Measurements from ENCODE around the gene SLC6A13. TPM values are rescaled to one million over a fixed set of nuclear protein-coding genes. Genes with fewer than 3 reads are reported as not detected.

SLC6A13 gene
- total and polyA plus RNA-seq, 2 of the 13 experiments (the other 11 are each of a cell fraction or from before 2014, with no cell fraction given), result 0.05 to 0.15 TPM

GRCh38 chr12:210277-211141, 52.1 kb downstream of the SLC6A13 start (continued):
- TF ChIP-seq ZNF572 (CRISPR knock-in tag; IDR thresholded peaks at IDR 0.05) (no peak; the same call in 1 of the 2 replicates), ZBTB43 (CRISPR knock-in tag; conservative IDR thresholded peaks at IDR 0.05) (0 out of 2 replicates have a peak, but pooled peaks have one; percentile 68), NAIF1 (CRISPR knock-in tag; IDR thresholded peaks at IDR 0.05; ENCODE audit: borderline replicate concordance) (no peak), NFYB (CRISPR knock-in tag; IDR thresholded peaks at IDR 0.05) (peak; percentile 70), BRD4 (CRISPR knock-in tag; IDR thresholded peaks at IDR 0.05) (no peak), ZNF232 (CRISPR knock-in tag; IDR thresholded peaks at IDR 0.05; ENCODE audit: borderline replicate concordance) (peak; percentile 77; the same call in 1 of the 2 replicates), HNF1B (CRISPR knock-in tag; IDR thresholded peaks at IDR 0.05) (peak; percentile 97), ZNF282 (IDR thresholded peaks at IDR 0.05; ENCODE audit: partially characterized antibody) (no peak), MAF1 (CRISPR knock-in tag; IDR thresholded peaks at IDR 0.05; ENCODE audit: borderline replicate concordance) (0 out of 2 replicates have a peak, but pooled peaks have one; percentile 72), CEBPB (IDR thresholded peaks at IDR 0.05; ENCODE audit: borderline replicate concordance, low read depth, low read length) (no peak), NONO (IDR thresholded peaks at IDR 0.05) (no peak), NONO (CRISPR knock-in tag; conservative IDR thresholded peaks at IDR 0.05) (peak; percentile 99), EP300 (IDR thresholded peaks at IDR 0.05; ENCODE audit: low read depth in 2 of 2, low read length in 2 of 2) (peak; percentile 71 to 95; a peak in 3 of 4 replicates), EP300 (CRISPR knock-in tag; IDR thresholded peaks at IDR 0.05; ENCODE audit: borderline replicate concordance) (peak; percentile 94), POLR2G (IDR thresholded peaks at IDR 0.05; ENCODE audit: low read depth, low read length) (no peak), GTF3A (CRISPR knock-in tag; conservative IDR thresholded peaks at IDR 0.05) (0 out of 2 replicates have a peak, but pooled peaks have one; percentile 49), ZBTB34 (CRISPR knock-in tag; IDR thresholded peaks at IDR 0.05) (peak; percentile 94), THAP7 (CRISPR knock-in tag; IDR thresholded peaks at IDR 0.05) (no peak), IKZF4 (CRISPR knock-in tag; IDR thresholded peaks at IDR 0.05; ENCODE audit: borderline replicate concordance, low read depth, not compliant biosample characterization) (peak; percentile 90), ZNF484 (CRISPR knock-in tag; IDR thresholded peaks at IDR 0.05; ENCODE audit: borderline replicate concordance, low read depth) (no peak; the same call in 1 of the 2 replicates), ZNF121 (CRISPR knock-in tag; IDR thresholded peaks at IDR 0.05) (peak; percentile 92), XBP1 (CRISPR knock-in tag; IDR thresholded peaks at IDR 0.05) (no peak), MEF2D (CRISPR knock-in tag; IDR thresholded peaks at IDR 0.05) (peak; percentile 94), ZNF878 (CRISPR knock-in tag; IDR thresholded peaks at IDR 0.05) (peak; percentile 93; the same call in 1 of the 2 replicates), SATB2 (CRISPR knock-in tag; IDR thresholded peaks at IDR 0.05) (0 out of 2 replicates have a peak, but pooled peaks have one; percentile 65)
